ENCODE data around the gene HLA-DRA.

- no peak for TF ChIP-seq EZH2 (IDR thresholded peaks at IDR 0.05)
- TF ChIP-seq POLR2AphosphoS5 (IDR thresholded peaks at IDR 0.05; ENCODE audit: borderline replicate concordance, low read depth, low read length), result no peak
These were observed 36.9 kb upstream of the HLA-DRA start for GRCh38 chr6:32402812-32403211.
